Heart left ventricle (tissue), 16 donors: ENCODE data around the gene PTPN12. TPM values are rescaled to one million over a fixed set of nuclear protein-coding genes. Genes with fewer than 3 reads are reported as not detected.
"Not testable (repeated sequence)": the region's sequence is repeated elsewhere in the genome, so short reads cannot be mapped to it uniquely, and the experiment has no call there.

ENCODE experiments used
- ATAC-seq, 4 donors: fragments of 200-7000 bp; cut with Tn5 transposase; one replicate each; pipeline ENCODE4 v1.9.1; 2020 to 2022; ENCODE audit warnings: moderate library complexity in 4 of 4, mild to moderate bottlenecking in 3 of 4, moderate number of reproducible peaks in 1 of 4
- DNase-seq, 5 donors: peaks; one replicate each; pipeline ENCODE4 v3.0.0-alpha.2; 2020
- H3K27ac ChIP-seq, 12 donors: fragments of 200-600 bp; sonication (generic) in 4 of 12; one replicate each; pipeline versions ENCODE4 v1.5.0 to v1.8.0; 2016 to 2022; ENCODE audit warnings: mild to moderate bottlenecking in 2 of 12
- H3K27me3 ChIP-seq, 9 donors: fragments of 200-600 bp; sonication (generic) in 2 of 9; one replicate each; pipeline versions ENCODE4 v1.5.1 to v1.8.0; 2016 to 2022; ENCODE audit warnings: mild to moderate bottlenecking in 3 of 9
- H3K36me3 ChIP-seq, 9 donors: fragments of 200-600 bp; sonication (generic) in 2 of 9; one replicate each; pipeline versions ENCODE4 v1.5.0 to v1.8.0; 2018 to 2022; ENCODE audit warnings: mild to moderate bottlenecking in 2 of 9
- H3K4me1 ChIP-seq, 12 donors: fragments of 200-600 bp; sonication (generic) in 4 of 12; one replicate each; pipeline versions ENCODE4 v1.5.0 to v1.8.0; 2016 to 2022; ENCODE audit warnings: mild to moderate bottlenecking in 3 of 12
- H3K4me3 ChIP-seq, 12 donors: fragments of 200-600 bp; sonication (generic) in 4 of 12; one replicate each; pipeline versions ENCODE4 v1.5.0 to v1.8.0; 2017 to 2022; ENCODE audit warnings: mild to moderate bottlenecking in 9 of 12, moderate library complexity in 4 of 12
- H3K9me3 ChIP-seq, 12 donors: fragments of 200-600 bp; sonication (generic) in 4 of 12; one replicate each; pipeline versions ENCODE4 v1.5.0 to v1.8.0; 2016 to 2022; ENCODE audit warnings: mild to moderate bottlenecking in 1 of 12
- POLR2A ChIP-seq, 2 donors: fragments of 450-650 bp; IDR thresholded peaks; one replicate each; pipeline ENCODE4 v1.6.1; 2017; ENCODE audit warnings: antibody characterized with exemption in 2 of 2, mild to moderate bottlenecking in 2 of 2, moderate library complexity in 2 of 2
- WGBS, 4 donors: extraction: QIAGEN DNeasy Blood & Tissue Kit in 2 of 4; methylation state at CpG; one replicate each; pipeline versions ENCODE4 v1.1.5 to v1.1.7; 2013 to 2018; 5-methylcytosine and 5-hydroxymethylcytosine counted together
- intact Hi-C, 10 donors: fragments of 100-400 bp; cut with DNase I; formaldehyde crosslinking; loops; one replicate each; pipeline versions ENCODE4 v1.11.1 to v1.14.2; 2022
- polyA plus RNA-seq, 2 donors: library from polyadenylated mRNA; stranded (reverse); fragments of 200-250 nt; gene quantifications; one replicate each; pipeline ENCODE4 v1.2.3, GENCODE V29; 2013
- total RNA-seq, 9 donors: library from RNA; depleted of rRNA in 2 of 9; stranded (reverse); fragments of >200 nt in 2 of 9; fragmentation: NEBNext Ultra II Directional in 3 of 9; extraction: Animal tissue kit (Norgen Biotek cat#: 25700) in 3 of 9; gene quantifications; one replicate each; pipeline versions ENCODE4 v1.1.0 to v1.2.4, GENCODE V29; 2016 to 2023
- TF ChIP-seq, protein P1 (sequence below), 12 donors: fragments of 200-600 bp; sonication (generic) in 4 of 12; IDR thresholded peaks; one replicate each; pipeline versions ENCODE4 v1.5.0 to v1.8.0; 2018 to 2022; ENCODE audit warnings: antibody characterized with exemption in 12 of 12, mild to moderate bottlenecking in 5 of 12
- donor health status: ischemic (EF 13 %, LVEDD 7.1; RV severe dilation, severe dysfunction).
- donor health status: healthy with polysubstance abuse.
- donor health status: DM: no; HTN: yes; CAD: no.
- donor health status: DM: no; HTN: no; CAD: no.
- donor health status: ischemic (EF 25% LVEDD 6.9; RV normal size, moderate dysfunction).
- donor health status: ischemic (EF 25% LVEDD 5.7; RV mildly dilated, moderate dysfunction).
- donor health status: healthy.
- donor health status: DM: yes; HTN: yes; CAD: no.
- donor health status: ischemic (EF 35%, LVEDD 5.7; RV mildly dilated, moderate dysfunction).
- donor health status: nonischemic (EF 11% LVEDD 7.7; RV severe dilation, severe dysfunction).
- donor health status: DM: yes; HTN: yes; CAD: no.
- donor health status: PGD.
- donor health status: ischemic (EF 29% LVEDD 5.4; RV normal size, mild dysfunction).
- donor health status: nonischemic (EF 23%, LVEDD 6.1; RV moderate dilation, normal function).

Gene PTPN12
- total and polyA plus RNA-seq, 11 donors = 33.9 to 83.9 (median 41.9) TPM

GRCh38 chr7:77498659-77499379 is 38.3 kb upstream of the PTPN12 start:
- ATAC-seq = peak in 2 of 4 donors; percentile 20 to 38
- intact Hi-C loops = no loop called here
- TF ChIP-seq, protein P1, sequence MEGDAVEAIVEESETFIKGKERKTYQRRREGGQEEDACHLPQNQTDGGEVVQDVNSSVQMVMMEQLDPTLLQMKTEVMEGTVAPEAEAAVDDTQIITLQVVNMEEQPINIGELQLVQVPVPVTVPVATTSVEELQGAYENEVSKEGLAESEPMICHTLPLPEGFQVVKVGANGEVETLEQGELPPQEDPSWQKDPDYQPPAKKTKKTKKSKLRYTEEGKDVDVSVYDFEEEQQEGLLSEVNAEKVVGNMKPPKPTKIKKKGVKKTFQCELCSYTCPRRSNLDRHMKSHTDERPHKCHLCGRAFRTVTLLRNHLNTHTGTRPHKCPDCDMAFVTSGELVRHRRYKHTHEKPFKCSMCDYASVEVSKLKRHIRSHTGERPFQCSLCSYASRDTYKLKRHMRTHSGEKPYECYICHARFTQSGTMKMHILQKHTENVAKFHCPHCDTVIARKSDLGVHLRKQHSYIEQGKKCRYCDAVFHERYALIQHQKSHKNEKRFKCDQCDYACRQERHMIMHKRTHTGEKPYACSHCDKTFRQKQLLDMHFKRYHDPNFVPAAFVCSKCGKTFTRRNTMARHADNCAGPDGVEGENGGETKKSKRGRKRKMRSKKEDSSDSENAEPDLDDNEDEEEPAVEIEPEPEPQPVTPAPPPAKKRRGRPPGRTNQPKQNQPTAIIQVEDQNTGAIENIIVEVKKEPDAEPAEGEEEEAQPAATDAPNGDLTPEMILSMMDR (IDR thresholded peaks at IDR 0.05) = no peak
- no peak for TF ChIP-seq POLR2A (IDR thresholded peaks at IDR 0.05)
- DNase-seq = no peak
- Histone ChIP-seq H3K4me3 (no peak overlapping the region), H3K36me3 (no peaks in the 10 kb centered on the region), H3K9me3 (peaks cover 0 to 5% (median 0%) of the 10 kb centered on the region in 12 donors), H3K27ac (no peak overlapping the region), H3K27me3 (no peaks in the 10 kb centered on the region), H3K4me1 (peaks cover 0 to 15% (median 3%) of the 10 kb centered on the region in 12 donors)
- 71 to 76% (median 74%) methylated on average over 6 of the region's 6 CpGs for WGBS, 4 donors

- H3K36me3 ChIP-seq = no peaks in the 10 kb centered on the region
- WGBS, 4 donors = 38 to 58% (median 43%) methylated on average over 1 of the region's 1 CpG
- ATAC-seq (peak in 1 of 4 donors; percentile 30), DNase-seq (no peak)
- intact Hi-C loops = no loop called here
- peaks cover 0 to 15% (median 3%) of the 10 kb centered on the region in 12 donors for H3K4me1 ChIP-seq
- H3K27me3 ChIP-seq = no peaks in the 10 kb centered on the region
- no peaks in the 10 kb centered on the region for H3K9me3 ChIP-seq
- H3K27ac ChIP-seq = no peak overlapping the region
- no peak for TF ChIP-seq POLR2A (IDR thresholded peaks at IDR 0.05)
- TF ChIP-seq, protein P1 (IDR thresholded peaks at IDR 0.05) = no peak
- no peak overlapping the region for H3K4me3 ChIP-seq
Measured at GRCh38 chr7:77501192-77501515, 35.9 kb upstream of the PTPN12 start.

GRCh38 chr7:77504951-77505350 is 32.1 kb upstream of the PTPN12 start:
- intact Hi-C loops = no loop called here
- no peaks in the 10 kb centered on the region for H3K9me3 ChIP-seq
- no peak for TF ChIP-seq POLR2A (IDR thresholded peaks at IDR 0.05)
- TF ChIP-seq, protein P1 (IDR thresholded peaks at IDR 0.05) = no peak
- no peaks in the 10 kb centered on the region for H3K36me3 ChIP-seq
- no peak for DNase-seq
- no peak overlapping the region for H3K27ac ChIP-seq
- peaks cover 0 to 10% (median 1%) of the 10 kb centered on the region in 12 donors for H3K4me1 ChIP-seq
- no peak for ATAC-seq
- H3K27me3 ChIP-seq = no peaks in the 10 kb centered on the region
- H3K4me3 ChIP-seq = no peak overlapping the region

DNA sequence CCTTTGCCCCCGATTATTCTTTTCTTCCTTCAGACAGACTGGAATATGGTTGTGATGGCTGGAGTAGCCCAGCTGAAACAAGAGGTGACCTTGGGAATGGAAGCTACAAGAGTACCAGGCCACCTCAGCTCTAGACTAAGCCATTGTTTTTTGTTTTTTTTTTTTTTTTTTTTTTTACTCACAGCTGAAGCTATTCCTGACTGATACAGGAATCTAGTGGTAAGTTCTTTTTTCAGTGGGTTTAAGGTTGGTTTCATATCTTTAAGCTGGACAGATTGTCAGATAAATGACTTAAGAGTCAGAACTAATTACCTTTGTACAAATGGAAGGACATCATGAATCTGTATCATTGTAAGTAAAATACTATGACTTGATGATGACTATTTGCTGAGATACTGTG is 30.2 kb upstream of the PTPN12 start:
- no peak for DNase-seq
- 95 to 100% (median 96%) methylated on average over 1 of the region's 1 CpG for WGBS, 4 donors
- TF ChIP-seq POLR2A (IDR thresholded peaks at IDR 0.05) = no peak
- TF ChIP-seq, protein P1 (IDR thresholded peaks at IDR 0.05) = no peak

DNA sequence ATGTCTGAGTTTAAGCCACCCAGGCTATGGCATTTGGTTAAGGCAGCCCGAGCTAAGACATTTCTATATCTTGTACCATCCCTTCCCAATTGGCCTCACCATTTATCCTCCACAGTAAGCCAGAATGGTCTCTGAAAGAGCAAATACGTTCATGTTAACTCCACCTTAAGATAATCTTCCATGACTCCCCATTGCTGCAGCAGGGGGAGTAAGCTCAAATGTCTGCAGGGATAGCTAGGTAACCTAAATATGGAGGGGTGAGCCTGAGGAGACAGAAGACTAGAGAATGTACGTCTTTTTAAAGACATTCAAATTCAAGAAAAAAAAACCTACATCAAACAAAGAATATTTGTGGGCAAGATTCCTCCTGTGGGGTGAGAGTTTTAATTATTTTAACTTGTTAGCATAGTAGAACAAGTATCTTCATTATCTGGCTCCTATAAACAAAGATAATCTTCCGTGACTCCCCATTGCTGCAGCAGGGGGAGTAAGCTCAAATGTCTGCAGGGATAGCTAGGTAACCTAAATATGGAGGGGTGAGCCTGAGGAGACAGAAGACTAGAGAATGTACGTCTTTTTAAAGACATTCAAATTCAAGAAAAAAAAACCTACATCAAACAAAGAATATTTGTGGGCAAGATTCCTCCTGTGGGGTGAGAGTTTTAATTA is 24.0 kb upstream of the PTPN12 start:
- intact Hi-C loops, H3K27ac ChIP-seq, H3K4me3 ChIP-seq, H3K9me3 ChIP-seq, H3K27me3 ChIP-seq, H3K36me3 ChIP-seq, ATAC-seq, H3K4me1 ChIP-seq, DNase-seq: not testable (repeated sequence)
- WGBS, 4 donors = 74 to 87% (median 78%) methylated on average over 3 to 5 of the region's 5 CpGs

More for the DNA sequence above, 30.2 kb upstream of the PTPN12 start:
- Histone ChIP-seq H3K9me3 (no peaks in the 10 kb centered on the region), H3K27me3 (no peaks in the 10 kb centered on the region), H3K4me3 (no peak overlapping the region), H3K4me1 (no peaks in the 10 kb centered on the region), H3K36me3 (no peaks in the 10 kb centered on the region), H3K27ac (no peak overlapping the region)
- ATAC-seq = no peak
- intact Hi-C loops = no loop called here
